Skeletal muscle tissue (tissue), 4 donors: ENCODE measurements around the gene SLC8B1. TPM values are rescaled to one million over a fixed set of nuclear protein-coding genes. Genes with fewer than 3 reads are reported as not detected.

ENCODE experiments used
- H3K27ac ChIP-seq: one replicate; pipeline ENCODE4 v1.7.0; 2013; ENCODE audit warnings: mild to moderate bottlenecking, low read depth, low read length, inconsistent platforms
- H3K27me3 ChIP-seq, 3 donors: one replicate each; pipeline ENCODE4 v1.7.0; 2013; ENCODE audit warnings: low read length in 3 of 3; ENCODE audit not compliant: control insufficient read depth in 3 of 3, insufficient read depth in 3 of 3
- H3K36me3 ChIP-seq, 3 donors: one replicate each; pipeline ENCODE4 v1.7.0; 2013; ENCODE audit warnings: low read length in 3 of 3; ENCODE audit not compliant: control insufficient read depth in 3 of 3, insufficient read depth in 3 of 3
- H3K4me1 ChIP-seq, 3 donors: one replicate each; pipeline ENCODE4 v1.7.0; 2013; ENCODE audit warnings: low read length in 3 of 3, mild to moderate bottlenecking in 3 of 3; ENCODE audit not compliant: control insufficient read depth in 3 of 3, insufficient read depth in 3 of 3
- H3K4me3 ChIP-seq, 3 donors: one replicate each; pipeline ENCODE4 v1.7.0; 2013; ENCODE audit warnings: low read length in 3 of 3
- H3K9ac ChIP-seq, 3 donors: one replicate each; pipeline ENCODE4 v1.7.0; 2013; ENCODE audit warnings: low read length in 3 of 3, mild to moderate bottlenecking in 3 of 3, moderate library complexity in 2 of 3, low read depth in 1 of 3
- H3K9me3 ChIP-seq, 3 donors: one replicate each; pipeline ENCODE4 v1.7.0; 2013; ENCODE audit warnings: low read length in 3 of 3; ENCODE audit not compliant: control insufficient read depth in 3 of 3
- total RNA-seq: library from RNA; depleted of rRNA; stranded (reverse); fragments of >200 nt; gene quantifications from one replicate; pipeline ENCODE4 v1.2.3, GENCODE V29; 2014
- donor health status: Osteomylitis.

SLC8B1 gene
- total RNA-seq = 8.4 TPM

DNA sequence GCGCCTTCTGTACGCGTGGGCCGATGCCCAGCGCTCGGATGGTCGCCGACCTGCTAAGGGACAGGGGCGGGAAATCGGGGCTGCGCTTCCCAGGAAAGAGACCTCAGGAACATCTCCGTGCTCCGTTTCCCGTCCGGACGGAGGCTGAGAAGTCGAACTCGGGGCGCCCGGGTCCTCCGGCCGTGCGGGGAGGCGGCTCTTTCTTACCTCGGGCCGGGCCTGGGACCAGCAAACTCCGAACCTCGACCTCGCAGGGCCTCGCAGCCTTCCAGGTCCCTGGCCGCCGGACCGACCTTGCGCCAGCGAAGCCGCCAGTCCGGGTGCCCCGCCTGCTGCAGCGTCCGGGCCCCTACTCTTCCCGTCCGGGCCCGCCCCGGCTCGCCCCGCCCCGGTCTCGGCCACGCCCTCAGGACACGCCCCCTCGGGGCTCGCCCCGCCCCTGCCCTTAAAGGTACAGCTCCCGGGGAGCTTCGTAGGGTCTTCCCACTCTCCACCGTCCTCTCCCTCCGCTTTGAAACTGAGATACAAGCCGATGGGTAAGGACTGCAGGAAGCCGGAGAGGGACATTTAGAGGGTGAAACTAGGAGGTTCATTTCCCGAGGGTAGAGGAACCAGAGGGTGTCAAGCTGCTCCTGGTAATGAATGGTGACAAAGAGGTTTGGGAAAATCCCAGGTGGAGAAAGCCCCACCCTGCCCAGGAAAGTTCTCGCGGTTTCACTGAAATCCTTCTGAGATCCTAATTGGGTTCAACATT, at the start of gene SLC8B1:
TSS of gene SLC8B1 (minus strand) at position 324 of the 754 bp plus-strand sequence. CDS start 2,231 bp downstream, outside the sequence.
- H3K9me3 ChIP-seq = no peaks in the 10 kb centered on the region
- H3K27me3 ChIP-seq = no peaks in the 10 kb centered on the region
- H3K4me3 ChIP-seq = peak within 1 kb of the TSS; percentile 86 to 97 (median 93)
- H3K4me1 ChIP-seq = peaks cover 18 to 22% (median 19%) of the 10 kb centered on the region in 3 donors
- H3K9ac ChIP-seq = peak within 1 kb of the TSS; percentile 85 to 91 (median 87)
- H3K27ac ChIP-seq = peak within 1 kb of the TSS; percentile 62
- H3K36me3 ChIP-seq = peaks cover 16 to 21% (median 19%) of the 10 kb centered on the region in 3 donors

DNA sequence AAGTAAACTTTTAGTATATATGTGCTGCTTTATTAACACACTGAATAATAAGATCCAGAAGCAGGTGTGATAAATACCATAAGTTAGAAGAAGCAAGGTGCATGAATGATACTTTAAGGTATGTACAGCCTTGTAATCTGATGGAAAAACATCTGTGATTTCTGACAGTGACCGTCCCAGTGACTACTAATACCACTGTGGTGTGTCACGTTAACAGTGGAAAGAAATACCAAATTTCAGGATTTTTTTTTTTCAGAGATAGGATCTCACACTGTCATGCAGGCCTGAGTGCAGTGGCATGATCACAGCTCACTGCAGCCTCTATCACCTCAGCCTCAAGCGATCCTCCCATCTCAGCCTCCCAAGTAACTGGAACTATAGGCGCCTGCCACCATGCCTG, 47.3 kb upstream of the SLC8B1 start:
- no peaks in the 10 kb centered on the region for H3K9me3 ChIP-seq
- no peak overlapping the region for H3K4me3 ChIP-seq
- no peak overlapping the region for H3K27ac ChIP-seq
- no peak overlapping the region for H3K9ac ChIP-seq
- peaks cover 29 to 44% (median 41%) of the 10 kb centered on the region in 3 donors for H3K36me3 ChIP-seq
- no peaks in the 10 kb centered on the region for H3K27me3 ChIP-seq
- no peaks in the 10 kb centered on the region for H3K4me1 ChIP-seq

DNA sequence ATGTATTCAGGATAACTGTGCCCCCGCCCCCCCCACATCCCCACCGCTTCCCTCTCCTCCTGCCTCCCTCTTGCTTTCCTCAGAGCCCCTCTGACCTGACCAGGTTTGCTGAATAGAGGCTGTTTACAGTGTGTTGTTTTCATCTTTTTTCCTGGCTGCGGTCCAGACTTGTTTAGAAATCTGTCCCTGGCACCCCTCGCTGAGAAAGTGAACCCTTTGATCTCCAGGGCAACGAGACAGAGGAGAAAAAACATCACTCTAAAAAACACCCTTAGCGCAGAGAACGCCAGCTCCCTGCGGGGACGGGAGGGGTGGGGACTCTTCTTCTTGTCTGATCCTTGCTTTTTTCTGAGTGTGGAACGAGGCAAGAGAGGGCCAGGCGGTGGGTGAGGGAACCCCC, 46.3 kb upstream of the SLC8B1 start:
- no peaks in the 10 kb centered on the region for H3K27me3 ChIP-seq
- H3K4me3 ChIP-seq = no peak overlapping the region
- H3K9me3 ChIP-seq = no peaks in the 10 kb centered on the region
- H3K4me1 ChIP-seq = no peaks in the 10 kb centered on the region
- H3K36me3 ChIP-seq = peaks cover 27 to 50% (median 43%) of the 10 kb centered on the region in 3 donors
- no peak overlapping the region for H3K27ac ChIP-seq
- H3K9ac ChIP-seq = no peak overlapping the region

- Histone ChIP-seq H3K4me1 (no peaks in the 10 kb centered on the region), H3K4me3 (no peak overlapping the region), H3K36me3 (peaks cover 27 to 54% (median 45%) of the 10 kb centered on the region in 3 donors), H3K9ac (no peak overlapping the region), H3K27ac (no peak overlapping the region), H3K9me3 (no peaks in the 10 kb centered on the region), H3K27me3 (no peaks in the 10 kb centered on the region)
These were observed 43.4 kb upstream of the SLC8B1 start for GRCh38 chr12:113378291-113378690.

GRCh38 chr12:113374823-113375428, 40.0 kb upstream of the SLC8B1 start:
- H3K9me3 ChIP-seq = no peaks in the 10 kb centered on the region
- H3K27me3 ChIP-seq = no peaks in the 10 kb centered on the region
- no peak overlapping the region for H3K27ac ChIP-seq
- no peak overlapping the region for H3K9ac ChIP-seq
- peaks cover 33 to 53% (median 51%) of the 10 kb centered on the region in 3 donors for H3K36me3 ChIP-seq
- no peak overlapping the region for H3K4me3 ChIP-seq
- H3K4me1 ChIP-seq = no peaks in the 10 kb centered on the region

GRCh38 chr12:113373969-113374368, 39.1 kb upstream of the SLC8B1 start:
- H3K9ac ChIP-seq = no peak overlapping the region
- H3K4me1 ChIP-seq = no peaks in the 10 kb centered on the region
- no peak overlapping the region for H3K4me3 ChIP-seq
- H3K27ac ChIP-seq = no peak overlapping the region
- no peaks in the 10 kb centered on the region for H3K9me3 ChIP-seq
- peaks cover 33 to 53% (median 51%) of the 10 kb centered on the region in 3 donors for H3K36me3 ChIP-seq
- H3K27me3 ChIP-seq = no peaks in the 10 kb centered on the region

DNA sequence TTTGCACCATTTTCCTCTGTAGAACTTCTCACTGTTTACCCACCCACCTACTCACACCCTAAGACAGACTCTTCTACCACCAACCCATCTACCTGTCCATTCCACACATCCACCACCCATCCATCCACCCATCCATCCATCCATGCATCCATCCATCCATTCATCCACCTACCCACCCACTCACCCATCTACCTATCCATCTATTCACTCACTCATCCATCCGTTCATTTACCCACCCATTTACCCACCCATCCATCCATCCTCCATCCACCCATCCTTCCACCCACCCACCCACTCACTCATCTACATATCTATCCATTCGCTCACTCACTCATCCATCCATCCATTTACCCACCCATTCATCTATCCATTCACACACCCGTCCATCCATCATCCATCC, 38.5 kb upstream of the SLC8B1 start:
- H3K9ac ChIP-seq = no peak overlapping the region
- no peak overlapping the region for H3K4me3 ChIP-seq
- peaks cover 33 to 53% (median 51%) of the 10 kb centered on the region in 3 donors for H3K36me3 ChIP-seq
- no peak overlapping the region for H3K27ac ChIP-seq
- H3K4me1 ChIP-seq = peaks cover 0 to 1% (median under 1%) of the 10 kb centered on the region in 3 donors
- no peaks in the 10 kb centered on the region for H3K9me3 ChIP-seq
- H3K27me3 ChIP-seq = no peaks in the 10 kb centered on the region

GRCh38 chr12:113372371-113372770, 37.5 kb upstream of the SLC8B1 start:
- H3K36me3 ChIP-seq = peaks cover 37 to 45% (median 44%) of the 10 kb centered on the region in 3 donors
- H3K27ac ChIP-seq = no peak overlapping the region
- no peak overlapping the region for H3K9ac ChIP-seq
- no peak overlapping the region for H3K4me3 ChIP-seq
- H3K9me3 ChIP-seq = no peaks in the 10 kb centered on the region
- H3K4me1 ChIP-seq = peaks cover 6 to 10% (median 9%) of the 10 kb centered on the region in 3 donors
- no peaks in the 10 kb centered on the region for H3K27me3 ChIP-seq

- Histone ChIP-seq H3K4me1 (peaks cover 6 to 14% (median 13%) of the 10 kb centered on the region in 3 donors), H3K9me3 (no peaks in the 10 kb centered on the region), H3K9ac (no peak overlapping the region), H3K27me3 (no peaks in the 10 kb centered on the region), H3K36me3 (peaks cover 37 to 40% (median 39%) of the 10 kb centered on the region in 3 donors), H3K4me3 (no peak overlapping the region), H3K27ac (no peak overlapping the region)
These were observed 36.9 kb upstream of the SLC8B1 start for GRCh38 chr12:113371808-113372207.
